ACC112 (cell line): ENCODE data around the gene LCNL1.

Experiments
- H2AFZ ChIP-seq: fragments of 200-600 bp; sonication (generic); one replicate; pipeline ENCODE4 v1.6.0; 2017; ENCODE audit warnings: antibody characterized with exemption, low read length; ENCODE audit not compliant: unreplicated experiment
- H3K27ac ChIP-seq: fragments of 200-600 bp; sonication (generic); 2 replicates; pipeline ENCODE4 v1.5.1; 2014; ENCODE audit warnings: low read depth, mild to moderate bottlenecking, antibody characterized with exemption, low read length, moderate library complexity
- H3K27me3 ChIP-seq: fragments of 200-600 bp; sonication (generic); 2 replicates; pipeline ENCODE4 v1.6.1; 2014; ENCODE audit warnings: mild to moderate bottlenecking, antibody characterized with exemption, low read length, moderate library complexity, mixed read lengths; ENCODE audit not compliant: insufficient read depth
- H3K36me3 ChIP-seq: fragments of 200-600 bp; sonication (generic); 2 replicates; pipeline ENCODE4 v1.6.1; 2016; ENCODE audit warnings: mild to moderate bottlenecking, antibody characterized with exemption, low read length, moderate library complexity, mixed read lengths; ENCODE audit not compliant: insufficient read depth
- H3K4me1 ChIP-seq: fragments of 200-600 bp; sonication (generic); one replicate; pipeline ENCODE4 v1.6.1; 2016; ENCODE audit warnings: low read length, mixed read lengths; ENCODE audit not compliant: insufficient read depth, unreplicated experiment, control insufficient read depth
- H3K4me3 ChIP-seq: fragments of 200-600 bp; sonication (generic); 2 replicates; pipeline ENCODE4 v1.5.1; 2014; ENCODE audit warnings: mild to moderate bottlenecking, low read depth, low read length
- H3K79me2 ChIP-seq: fragments of 200-600 bp; sonication (generic); one replicate; pipeline ENCODE4 v1.6.0; 2016; ENCODE audit warnings: low read length; ENCODE audit not compliant: control insufficient read depth, unreplicated experiment, insufficient read depth

Gene LCNL1

GRCh38 chr9:137023157-137023556 lies 40.4 kb downstream of the LCNL1 start:
- H3K27me3 ChIP-seq: no peaks in the 10 kb centered on the region
- H3K4me3 ChIP-seq: no peak overlapping the region
- no peaks in the 10 kb centered on the region; the same call in 1 of the 2 replicates for H3K36me3 ChIP-seq
- H2AFZ ChIP-seq: no peak overlapping the region
- H3K4me1 ChIP-seq: peaks cover 8% of the 10 kb centered on the region
- no peaks in the 10 kb centered on the region for H3K79me2 ChIP-seq
- no peak overlapping the region for H3K27ac ChIP-seq

GRCh38 chr9:137023583-137023991 lies 40.8 kb downstream of the LCNL1 start:
- no peaks in the 10 kb centered on the region; the same call in 1 of the 2 replicates for H3K36me3 ChIP-seq
- H3K4me3 ChIP-seq: no peak overlapping the region
- H3K4me1 ChIP-seq: peaks cover 8% of the 10 kb centered on the region
- H3K79me2 ChIP-seq: no peaks in the 10 kb centered on the region
- H3K27me3 ChIP-seq: no peaks in the 10 kb centered on the region
- H3K27ac ChIP-seq: no peak overlapping the region
- no peak overlapping the region for H2AFZ ChIP-seq

- Histone ChIP-seq H3K27ac (no peak overlapping the region), H3K27me3 (no peaks in the 10 kb centered on the region), H3K4me3 (no peak overlapping the region), H2AFZ (no peak overlapping the region), H3K4me1 (peaks cover 8% of the 10 kb centered on the region), H3K36me3 (no peaks in the 10 kb centered on the region; the same call in 1 of the 2 replicates), H3K79me2 (no peaks in the 10 kb centered on the region)
These were observed 42.7 kb downstream of the LCNL1 start for GRCh38 chr9:137025517-137025966.

- Histone ChIP-seq H3K27ac (no peak overlapping the region), H2AFZ (no peak overlapping the region), H3K27me3 (no peaks in the 10 kb centered on the region), H3K4me3 (no peak overlapping the region), H3K79me2 (no peaks in the 10 kb centered on the region), H3K36me3 (no peaks in the 10 kb centered on the region; the same call in 1 of the 2 replicates), H3K4me1 (peaks cover 8% of the 10 kb centered on the region)
These were observed 43.6 kb downstream of the LCNL1 start for GRCh38 chr9:137026384-137026783.

DNA sequence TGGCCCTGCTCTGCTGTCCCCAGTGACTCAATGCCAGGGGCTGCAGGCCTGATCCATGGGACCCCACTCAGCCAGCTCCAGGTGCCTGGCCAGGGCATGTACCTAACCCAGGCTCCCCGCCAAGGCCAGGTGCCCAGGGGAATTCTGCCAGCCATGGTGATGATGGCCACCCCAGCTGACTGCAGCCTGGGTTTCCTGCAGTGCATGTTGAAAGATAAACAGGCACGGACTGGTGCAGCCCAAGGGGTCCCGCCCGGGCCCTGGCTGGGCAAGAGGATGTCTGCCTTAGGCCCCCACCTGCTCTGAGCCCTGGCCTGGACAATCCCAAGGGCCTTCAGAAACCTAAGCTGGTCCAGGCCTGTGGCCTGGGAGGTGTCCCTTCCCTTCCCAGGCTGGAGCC lies 44.0 kb downstream of the LCNL1 start:
- H3K36me3 ChIP-seq: no peaks in the 10 kb centered on the region; the same call in 1 of the 2 replicates
- no peak overlapping the region for H3K27ac ChIP-seq
- peaks cover 8% of the 10 kb centered on the region for H3K4me1 ChIP-seq
- H2AFZ ChIP-seq: no peak overlapping the region
- no peaks in the 10 kb centered on the region for H3K27me3 ChIP-seq
- peak overlapping the region; percentile 77 for H3K4me3 ChIP-seq
- H3K79me2 ChIP-seq: no peaks in the 10 kb centered on the region

GRCh38 chr9:137027369-137028262 lies 44.8 kb downstream of the LCNL1 start, which contains the start of gene ABCA2:
TSS of gene ABCA2 (minus strand) at chr9:137028237. CDS start at chr9:137028140, 97 bp downstream.
- Histone ChIP-seq H3K27me3 (no peaks in the 10 kb centered on the region), H3K79me2 (no peaks in the 10 kb centered on the region), H3K27ac (no peak within 1 kb of the TSS), H2AFZ (peak within 1 kb of the TSS; percentile 78), H3K4me3 (peak within 1 kb of the TSS; percentile 77), H3K4me1 (peaks cover 8% of the 10 kb centered on the region), H3K36me3 (no peaks in the 10 kb centered on the region)

- Histone ChIP-seq H3K4me3 (peak overlapping the region; percentile 77), H3K27me3 (no peaks in the 10 kb centered on the region), H3K27ac (no peak overlapping the region), H3K79me2 (no peaks in the 10 kb centered on the region), H3K4me1 (peaks cover 8% of the 10 kb centered on the region), H2AFZ (peak overlapping the region; percentile 78), H3K36me3 (no peaks in the 10 kb centered on the region)
These were observed 45.7 kb downstream of the LCNL1 start for GRCh38 chr9:137028263-137029057.

- Histone ChIP-seq H3K27ac (no peak overlapping the region), H3K4me3 (no peak overlapping the region; the same call in 1 of the 2 replicates), H3K79me2 (no peaks in the 10 kb centered on the region), H2AFZ (no peak overlapping the region), H3K4me1 (peaks cover 8% of the 10 kb centered on the region), H3K36me3 (no peaks in the 10 kb centered on the region), H3K27me3 (no peaks in the 10 kb centered on the region)
These were observed 46.5 kb downstream of the LCNL1 start for GRCh38 chr9:137029058-137029936.

DNA sequence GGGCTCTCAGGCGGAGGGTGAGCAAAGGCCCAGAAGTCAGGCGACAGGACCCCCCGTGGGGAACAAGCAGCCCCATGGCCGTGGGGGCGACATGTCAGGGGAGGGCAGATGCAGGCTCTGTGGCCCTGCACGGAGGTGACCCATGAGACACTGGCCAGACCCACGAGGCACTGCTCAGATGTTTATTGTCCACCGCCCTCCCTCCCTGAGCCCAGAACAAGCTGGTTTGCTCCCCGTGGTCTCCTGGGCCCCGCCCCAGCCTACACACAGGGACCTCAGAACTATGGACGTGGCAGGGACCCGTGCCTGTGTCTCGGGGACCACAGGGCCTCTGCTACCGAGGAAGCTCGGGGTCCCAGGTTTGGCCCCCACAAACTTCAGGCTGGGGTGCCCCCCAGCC lies 47.2 kb downstream of the LCNL1 start:
- H3K27me3 ChIP-seq: no peaks in the 10 kb centered on the region
- no peak overlapping the region for H2AFZ ChIP-seq
- peaks cover 14% of the 10 kb centered on the region for H3K4me1 ChIP-seq
- H3K4me3 ChIP-seq: no peak overlapping the region
- no peaks in the 10 kb centered on the region for H3K36me3 ChIP-seq
- no peak overlapping the region for H3K27ac ChIP-seq
- no peaks in the 10 kb centered on the region for H3K79me2 ChIP-seq
